K562 (cell line): ENCODE results near the gene GNAI3. TPM values are rescaled to one million over a fixed set of nuclear protein-coding genes. Genes with fewer than 3 reads are reported as not detected.

ENCODE experiments used
- E2F6 ChIP-seq, 2 experiments: IDR thresholded peaks; 2 replicates each; pipeline ENCODE4 v1.6.1; 2011; ENCODE audit warnings: borderline replicate concordance in 1 of 2, control low read depth in 1 of 2, low read depth in 1 of 2, low read length in 1 of 2, mild to moderate bottlenecking in 1 of 2, mixed read lengths in 1 of 2, moderate library complexity in 1 of 2; ENCODE audit not compliant: insufficient read depth in 1 of 2, insufficient read length in 1 of 2, poor library complexity in 1 of 2, severe bottlenecking in 1 of 2; ENCODE audit errors: extremely low read depth in 1 of 2
- GTF2B ChIP-seq: IDR thresholded peaks from 2 replicates; pipeline ENCODE4 v1.6.1; 2011; ENCODE audit not compliant: insufficient read length; ENCODE audit errors: extremely low read depth
- HNRNPLL ChIP-seq: fragments of 200-400 bp; formaldehyde crosslinking; IDR thresholded peaks from 2 replicates; pipeline ENCODE4 v1.6.1; 2017; ENCODE audit warnings: low read length, low read depth, mild to moderate bottlenecking; ENCODE audit not compliant: poor library complexity, severe bottlenecking
- MEF2D ChIP-seq: conservative IDR thresholded peaks from 2 replicates; pipeline ENCODE4 v1.6.1; 2016; ENCODE audit warnings: low read depth, missing genetic modification characterization, missing compliant biosample characterization
- RNF2 ChIP-seq: sonication (generic); IDR thresholded peaks from 2 replicates; pipeline ENCODE4 v1.6.1; 2016
- TAF15 ChIP-seq: fragments of 200-400 bp; formaldehyde crosslinking; IDR thresholded peaks from 2 replicates; pipeline ENCODE4 v1.6.1; 2017; ENCODE audit warnings: mild to moderate bottlenecking, low read depth, low read length, moderate library complexity
- TCF7 ChIP-seq: sonication (generic); IDR thresholded peaks from 2 replicates; pipeline ENCODE4 v1.6.1; 2016; ENCODE audit warnings: antibody characterized with exemption, borderline replicate concordance
- ZBTB1 ChIP-seq: sonication (generic); formaldehyde crosslinking; IDR thresholded peaks from 2 replicates; pipeline ENCODE4 v1.8.1; 2023; ENCODE audit warnings: missing genetic modification reagents, low read depth, mild to moderate bottlenecking, borderline replicate concordance
- ZBTB12 ChIP-seq: fragments of 250-450 bp; sonication (Bioruptor Pico); IDR thresholded peaks from 2 replicates; pipeline ENCODE4 v1.4.0; 2020
- ZNF318 ChIP-seq, 2 experiments: fragments of 450-650 bp; IDR thresholded peaks; 2 replicates each; pipeline ENCODE4 v1.6.1; 2016; ENCODE audit warnings: mild to moderate bottlenecking in 2 of 2, borderline replicate concordance in 1 of 2, low read depth in 1 of 2, moderate library complexity in 1 of 2
- ZNF398 ChIP-seq: fragments of 250-450 bp; sonication (Bioruptor Pico); IDR thresholded peaks from 2 replicates; pipeline ENCODE4 v1.8.0; 2021; ENCODE audit warnings: moderate library complexity, mild to moderate bottlenecking, inconsistent platforms
- polyA plus RNA-seq, 8 experiments: library from polyadenylated mRNA; depleted of rRNA in 4 of 8; stranded (reverse) in 5 of 8; unstranded in 3 of 8; fragments of >200 nt; fragmentation: Nextera tagmentation in 2 of 8; fragmentation: Illumina TruSeq in 1 of 8; extraction: Ambion mirVana in 2 of 8; extraction: Trizol in 1 of 8; gene quantifications; 2 replicates each; pipeline versions ENCODE4 v1.2.1 to v1.2.3, GENCODE V29; 2011 to 2014; ENCODE audit warnings: inconsistent platforms in 1 of 8, missing spikeins in 1 of 8
- total RNA-seq, 7 experiments: library from RNA; depleted of rRNA in 6 of 7; stranded (reverse); fragments of >200 nt in 6 of 7; fragmentation: Illumina TruSeq in 2 of 7; extraction: Trizol in 2 of 7; gene quantifications; 2 replicates each; pipeline versions ENCODE4 v1.2.1 to v1.2.3, GENCODE V29; 2011 to 2021; ENCODE audit warnings: low replicate concordance in 1 of 7

The GNAI3 gene
- total and polyA plus RNA-seq, 9 of the 15 experiments (the other 6 are each of a cell fraction or from before 2014, with no cell fraction given): 6.3 to 13.2 (median 8.9) TPM

- TF ChIP-seq ZNF318 (IDR thresholded peaks at IDR 0.05; ENCODE audit: borderline replicate concordance in 1 of 2, low read depth in 1 of 2) (no peak), GTF2B (no peak), TAF15 (no peak), ZBTB12 (no peak), TCF7 (0 out of 2 replicates have a peak, but pooled peaks have one; percentile 1), HNRNPLL (no peak), ZBTB1 (no peak), ZNF398 (CRISPR knock-in tag) (no peak), E2F6 (IDR thresholded peaks at IDR 0.05; ENCODE audit: borderline replicate concordance in 1 of 2, extremely low read depth in 1 of 2, insufficient read depth in 1 of 2, insufficient read length in 1 of 2, low read depth in 1 of 2, low read length in 1 of 2, poor library complexity in 1 of 2, severe bottlenecking in 1 of 2) (peak in 1 of 2 experiments; percentile 68), RNF2 (no peak), MEF2D (tag) (no peak)
These were observed 15.9 kb upstream of the GNAI3 start (continued) for GRCh38 chr1:109532365-109533136.
